GM12878 (cell line): ENCODE results near the gene CALB2.

Experiments
- BCL11A ChIP-seq: IDR thresholded peaks from 2 replicates; pipeline ENCODE4 v1.6.1; 2011; ENCODE audit warnings: low read depth, low read length
- BHLHE40 ChIP-seq, 2 experiments: fragments of 450-650 bp in 1 of 2; IDR thresholded peaks; 2 replicates each; pipeline ENCODE4 v1.6.1; 2011 to 2017; ENCODE audit warnings: low read depth in 2 of 2, borderline replicate concordance in 1 of 2, improper control_type of control experiment in 1 of 2, low read length in 1 of 2, mild to moderate bottlenecking in 1 of 2
- EZH2 ChIP-seq: IDR thresholded peaks from 2 replicates; pipeline ENCODE4 v1.6.1; 2012; ENCODE audit warnings: low read depth, mild to moderate bottlenecking, control low read depth, inconsistent platforms, low read length, borderline replicate concordance; ENCODE audit not compliant: control insufficient read depth
- MAX ChIP-seq: IDR thresholded peaks from 2 replicates; pipeline ENCODE4 v1.6.1; 2012; ENCODE audit warnings: low read depth, low read length, improper control_type of control experiment
- MYC ChIP-seq: IDR thresholded peaks from 2 replicates; pipeline ENCODE4 v1.6.1; 2011; ENCODE audit warnings: mild to moderate bottlenecking, low read length, moderate library complexity, inconsistent platforms; ENCODE audit not compliant: insufficient read depth, insufficient replicate concordance, insufficient read length, severe bottlenecking
- POLR2AphosphoS5 ChIP-seq: IDR thresholded peaks from 2 replicates; pipeline ENCODE4 v1.6.1; 2011; ENCODE audit warnings: mild to moderate bottlenecking, low read length, inconsistent platforms
- SKIL ChIP-seq: fragments of 450-650 bp; IDR thresholded peaks from 2 replicates; pipeline ENCODE4 v1.6.1; 2017; ENCODE audit warnings: mild to moderate bottlenecking, low read depth, inconsistent platforms; ENCODE audit not compliant: poor library complexity, severe bottlenecking
- SMARCA5 ChIP-seq: fragments of 450-650 bp; IDR thresholded peaks from 2 replicates; pipeline ENCODE4 v1.6.1; 2017; ENCODE audit warnings: mild to moderate bottlenecking
- TCF12 ChIP-seq: IDR thresholded peaks from 2 replicates; pipeline ENCODE4 v1.6.1; 2011; ENCODE audit warnings: low read depth, mild to moderate bottlenecking, low read length
- TF ChIP-seq, protein P1 (sequence below), 3 experiments: IDR thresholded peaks in 2 of 3; conservative IDR thresholded peaks in 1 of 3; 2 replicates each; pipeline ENCODE4 v1.5.1; 2011; ENCODE audit warnings: low read depth in 3 of 3, low read length in 3 of 3, mild to moderate bottlenecking in 3 of 3, control low read depth in 2 of 3, moderate library complexity in 2 of 3, inconsistent platforms in 1 of 3, mixed read lengths in 1 of 3; ENCODE audit not compliant: control insufficient read depth in 2 of 3, insufficient read depth in 1 of 3; ENCODE audit errors: extremely low read depth in 1 of 3
- TF ChIP-seq, protein P2 (sequence below): fragments of 450-650 bp; IDR thresholded peaks from 2 replicates; pipeline ENCODE4 v1.6.1; 2017; ENCODE audit warnings: mild to moderate bottlenecking, moderate library complexity
- TF ChIP-seq, protein P3 (sequence below): IDR thresholded peaks from 2 replicates; pipeline ENCODE4 v1.6.1; 2012; ENCODE audit warnings: mild to moderate bottlenecking, low read depth, low read length
- TF ChIP-seq, protein P4 (sequence below): IDR thresholded peaks from 2 replicates; pipeline ENCODE4 v1.6.1; 2012; ENCODE audit warnings: low read length, inconsistent platforms

DNA sequence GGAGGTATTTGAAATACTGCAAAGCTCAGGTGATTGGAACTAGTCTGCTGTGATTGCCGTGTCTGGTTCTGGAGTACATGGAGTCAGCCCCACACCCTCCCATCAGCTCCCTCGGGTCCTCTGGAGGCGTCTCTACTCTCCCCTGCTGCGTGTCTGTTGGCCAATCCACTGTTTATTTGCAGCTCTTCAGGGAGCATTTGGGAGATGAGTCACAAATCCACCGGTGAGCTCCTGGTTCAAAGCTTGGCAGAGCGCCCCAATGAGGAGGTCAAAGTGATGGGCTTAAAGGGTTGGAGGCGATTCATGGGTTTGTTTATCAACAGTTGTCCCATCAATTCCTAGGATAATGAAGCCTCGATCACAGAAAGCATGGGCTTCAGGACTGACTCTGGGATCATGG lies 14.6 kb downstream of the CALB2 start:
- TF ChIP-seq SKIL: no peak
- TF ChIP-seq, protein P1, sequence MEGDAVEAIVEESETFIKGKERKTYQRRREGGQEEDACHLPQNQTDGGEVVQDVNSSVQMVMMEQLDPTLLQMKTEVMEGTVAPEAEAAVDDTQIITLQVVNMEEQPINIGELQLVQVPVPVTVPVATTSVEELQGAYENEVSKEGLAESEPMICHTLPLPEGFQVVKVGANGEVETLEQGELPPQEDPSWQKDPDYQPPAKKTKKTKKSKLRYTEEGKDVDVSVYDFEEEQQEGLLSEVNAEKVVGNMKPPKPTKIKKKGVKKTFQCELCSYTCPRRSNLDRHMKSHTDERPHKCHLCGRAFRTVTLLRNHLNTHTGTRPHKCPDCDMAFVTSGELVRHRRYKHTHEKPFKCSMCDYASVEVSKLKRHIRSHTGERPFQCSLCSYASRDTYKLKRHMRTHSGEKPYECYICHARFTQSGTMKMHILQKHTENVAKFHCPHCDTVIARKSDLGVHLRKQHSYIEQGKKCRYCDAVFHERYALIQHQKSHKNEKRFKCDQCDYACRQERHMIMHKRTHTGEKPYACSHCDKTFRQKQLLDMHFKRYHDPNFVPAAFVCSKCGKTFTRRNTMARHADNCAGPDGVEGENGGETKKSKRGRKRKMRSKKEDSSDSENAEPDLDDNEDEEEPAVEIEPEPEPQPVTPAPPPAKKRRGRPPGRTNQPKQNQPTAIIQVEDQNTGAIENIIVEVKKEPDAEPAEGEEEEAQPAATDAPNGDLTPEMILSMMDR (IDR thresholded peaks at IDR 0.05 in 2 of 3, conservative IDR thresholded peaks at IDR 0.05 in 1 of 3; ENCODE audit: control insufficient read depth in 2 of 3, extremely low read depth in 1 of 3, insufficient read depth in 1 of 3, low read depth in 3 of 3, low read length in 3 of 3): no peak
- TF ChIP-seq, protein P2, sequence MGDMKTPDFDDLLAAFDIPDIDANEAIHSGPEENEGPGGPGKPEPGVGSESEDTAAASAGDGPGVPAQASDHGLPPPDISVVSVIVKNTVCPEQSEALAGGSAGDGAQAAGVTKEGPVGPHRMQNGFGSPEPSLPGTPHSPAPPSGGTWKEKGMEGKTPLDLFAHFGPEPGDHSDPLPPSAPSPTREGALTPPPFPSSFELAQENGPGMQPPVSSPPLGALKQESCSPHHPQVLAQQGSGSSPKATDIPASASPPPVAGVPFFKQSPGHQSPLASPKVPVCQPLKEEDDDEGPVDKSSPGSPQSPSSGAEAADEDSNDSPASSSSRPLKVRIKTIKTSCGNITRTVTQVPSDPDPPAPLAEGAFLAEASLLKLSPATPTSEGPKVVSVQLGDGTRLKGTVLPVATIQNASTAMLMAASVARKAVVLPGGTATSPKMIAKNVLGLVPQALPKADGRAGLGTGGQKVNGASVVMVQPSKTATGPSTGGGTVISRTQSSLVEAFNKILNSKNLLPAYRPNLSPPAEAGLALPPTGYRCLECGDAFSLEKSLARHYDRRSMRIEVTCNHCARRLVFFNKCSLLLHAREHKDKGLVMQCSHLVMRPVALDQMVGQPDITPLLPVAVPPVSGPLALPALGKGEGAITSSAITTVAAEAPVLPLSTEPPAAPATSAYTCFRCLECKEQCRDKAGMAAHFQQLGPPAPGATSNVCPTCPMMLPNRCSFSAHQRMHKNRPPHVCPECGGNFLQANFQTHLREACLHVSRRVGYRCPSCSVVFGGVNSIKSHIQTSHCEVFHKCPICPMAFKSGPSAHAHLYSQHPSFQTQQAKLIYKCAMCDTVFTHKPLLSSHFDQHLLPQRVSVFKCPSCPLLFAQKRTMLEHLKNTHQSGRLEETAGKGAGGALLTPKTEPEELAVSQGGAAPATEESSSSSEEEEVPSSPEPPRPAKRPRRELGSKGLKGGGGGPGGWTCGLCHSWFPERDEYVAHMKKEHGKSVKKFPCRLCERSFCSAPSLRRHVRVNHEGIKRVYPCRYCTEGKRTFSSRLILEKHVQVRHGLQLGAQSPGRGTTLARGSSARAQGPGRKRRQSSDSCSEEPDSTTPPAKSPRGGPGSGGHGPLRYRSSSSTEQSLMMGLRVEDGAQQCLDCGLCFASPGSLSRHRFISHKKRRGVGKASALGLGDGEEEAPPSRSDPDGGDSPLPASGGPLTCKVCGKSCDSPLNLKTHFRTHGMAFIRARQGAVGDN: no peak
- TF ChIP-seq, protein P3, sequence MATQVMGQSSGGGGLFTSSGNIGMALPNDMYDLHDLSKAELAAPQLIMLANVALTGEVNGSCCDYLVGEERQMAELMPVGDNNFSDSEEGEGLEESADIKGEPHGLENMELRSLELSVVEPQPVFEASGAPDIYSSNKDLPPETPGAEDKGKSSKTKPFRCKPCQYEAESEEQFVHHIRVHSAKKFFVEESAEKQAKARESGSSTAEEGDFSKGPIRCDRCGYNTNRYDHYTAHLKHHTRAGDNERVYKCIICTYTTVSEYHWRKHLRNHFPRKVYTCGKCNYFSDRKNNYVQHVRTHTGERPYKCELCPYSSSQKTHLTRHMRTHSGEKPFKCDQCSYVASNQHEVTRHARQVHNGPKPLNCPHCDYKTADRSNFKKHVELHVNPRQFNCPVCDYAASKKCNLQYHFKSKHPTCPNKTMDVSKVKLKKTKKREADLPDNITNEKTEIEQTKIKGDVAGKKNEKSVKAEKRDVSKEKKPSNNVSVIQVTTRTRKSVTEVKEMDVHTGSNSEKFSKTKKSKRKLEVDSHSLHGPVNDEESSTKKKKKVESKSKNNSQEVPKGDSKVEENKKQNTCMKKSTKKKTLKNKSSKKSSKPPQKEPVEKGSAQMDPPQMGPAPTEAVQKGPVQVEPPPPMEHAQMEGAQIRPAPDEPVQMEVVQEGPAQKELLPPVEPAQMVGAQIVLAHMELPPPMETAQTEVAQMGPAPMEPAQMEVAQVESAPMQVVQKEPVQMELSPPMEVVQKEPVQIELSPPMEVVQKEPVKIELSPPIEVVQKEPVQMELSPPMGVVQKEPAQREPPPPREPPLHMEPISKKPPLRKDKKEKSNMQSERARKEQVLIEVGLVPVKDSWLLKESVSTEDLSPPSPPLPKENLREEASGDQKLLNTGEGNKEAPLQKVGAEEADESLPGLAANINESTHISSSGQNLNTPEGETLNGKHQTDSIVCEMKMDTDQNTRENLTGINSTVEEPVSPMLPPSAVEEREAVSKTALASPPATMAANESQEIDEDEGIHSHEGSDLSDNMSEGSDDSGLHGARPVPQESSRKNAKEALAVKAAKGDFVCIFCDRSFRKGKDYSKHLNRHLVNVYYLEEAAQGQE: no peak
- no peak for TF ChIP-seq SMARCA5
- no peak for TF ChIP-seq MAX
- no peak for TF ChIP-seq POLR2AphosphoS5
- TF ChIP-seq BCL11A: no peak
- TF ChIP-seq, protein P4, sequence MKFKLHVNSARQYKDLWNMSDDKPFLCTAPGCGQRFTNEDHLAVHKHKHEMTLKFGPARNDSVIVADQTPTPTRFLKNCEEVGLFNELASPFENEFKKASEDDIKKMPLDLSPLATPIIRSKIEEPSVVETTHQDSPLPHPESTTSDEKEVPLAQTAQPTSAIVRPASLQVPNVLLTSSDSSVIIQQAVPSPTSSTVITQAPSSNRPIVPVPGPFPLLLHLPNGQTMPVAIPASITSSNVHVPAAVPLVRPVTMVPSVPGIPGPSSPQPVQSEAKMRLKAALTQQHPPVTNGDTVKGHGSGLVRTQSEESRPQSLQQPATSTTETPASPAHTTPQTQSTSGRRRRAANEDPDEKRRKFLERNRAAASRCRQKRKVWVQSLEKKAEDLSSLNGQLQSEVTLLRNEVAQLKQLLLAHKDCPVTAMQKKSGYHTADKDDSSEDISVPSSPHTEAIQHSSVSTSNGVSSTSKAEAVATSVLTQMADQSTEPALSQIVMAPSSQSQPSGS: no peak
- TF ChIP-seq EZH2: no peak
- TF ChIP-seq BHLHE40 (IDR thresholded peaks at IDR 0.05; ENCODE audit: borderline replicate concordance in 1 of 2, low read depth in 2 of 2, low read length in 1 of 2): no peak
- TF ChIP-seq MYC: no peak
- TF ChIP-seq TCF12: no peak
